Activated CD8-positive, alpha-beta T cell treated with anti-CD3 and anti-CD28 coated beads for 36 hours (primary cell): ENCODE results near the gene DCC. TPM values are rescaled to one million over a fixed set of nuclear protein-coding genes. Genes with fewer than 3 reads are reported as not detected.

ENCODE experiments used
- ATAC-seq: fragments of 200-7000 bp; cut with Tn5 transposase; one replicate; pipeline ENCODE4 v1.10.0; 2021; ENCODE audit warnings: mild to moderate bottlenecking, moderate library complexity
- CTCF ChIA-PET: fragments of 350-600 bp; sonication (Branson Sonifier 250); formaldehyde crosslinking; loops from one replicate; lab custom pipeline; 2021; ENCODE audit warnings: antibody characterized with exemption; lab: Charles Lee
- POLR2A ChIA-PET: fragments of 350-600 bp; sonication (Branson Sonifier 250); formaldehyde crosslinking; loops from one replicate; lab custom pipeline; 2021; ENCODE audit warnings: antibody characterized with exemption; lab: Charles Lee
- DNase-seq: peaks from one replicate; pipeline ENCODE4 v3.0.0-alpha.2; 2020
- H3K27ac Mint-ChIP-seq: one replicate; pipeline ENCODE4 v1.8.0; 2021; ENCODE audit warnings: mild to moderate bottlenecking, mixed read lengths
- H3K27me3 Mint-ChIP-seq: one replicate; pipeline ENCODE4 v1.8.0; 2021; ENCODE audit warnings: mixed read lengths
- H3K36me3 Mint-ChIP-seq: one replicate; pipeline ENCODE4 v1.8.0; 2021; ENCODE audit warnings: low read depth, mixed read lengths
- H3K4me1 Mint-ChIP-seq: one replicate; pipeline ENCODE4 v1.8.0; 2021; ENCODE audit warnings: low read depth, mixed read lengths
- H3K4me3 Mint-ChIP-seq: one replicate; pipeline ENCODE4 v1.8.0; 2021; ENCODE audit warnings: mild to moderate bottlenecking, moderate library complexity, mixed read lengths
- H3K9me3 Mint-ChIP-seq: one replicate; pipeline ENCODE4 v1.8.0; 2021; ENCODE audit warnings: mixed read lengths
- intact Hi-C: fragments of 100-400 bp; cut with micrococcal nuclease; formaldehyde crosslinking; loops from one replicate; pipeline ENCODE4 v1.10.0; 2022
- total RNA-seq, 2 experiments: library from RNA; stranded (reverse); gene quantifications; one replicate each; pipeline ENCODE4 v1.2.3, GENCODE V29; 2021
- TF ChIP-seq, protein P1 (sequence below): fragments of 200-600 bp; IDR thresholded peaks from one replicate; pipeline ENCODE4 v1.8.0; 2022; ENCODE audit warnings: antibody characterized with exemption, mild to moderate bottlenecking

The DCC gene
- total RNA-seq, 2 experiments from 2014 or later = not detected

DNA sequence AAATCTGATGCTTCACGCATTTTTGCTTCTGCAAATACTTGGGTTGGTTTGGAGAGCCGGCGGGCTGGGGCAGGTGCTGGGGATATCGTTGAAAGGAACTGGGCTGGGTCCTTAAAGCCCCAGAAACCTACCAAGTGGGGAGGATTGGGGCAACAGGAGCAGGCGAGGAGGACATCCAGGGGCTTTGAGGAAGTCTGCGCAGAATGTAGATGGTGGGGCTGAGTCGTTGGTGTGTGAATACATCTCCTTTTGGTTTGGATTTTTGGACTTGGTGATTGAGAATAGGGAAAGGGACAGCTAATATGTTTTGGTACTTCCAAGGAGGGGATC is 1.1 kb downstream of the DCC start:
- Mint-ChIP-seq H3K36me3 (no peaks in the 10 kb centered on the region), H3K27ac (no peak overlapping the region), H3K27me3 (peaks cover 37% of the 10 kb centered on the region), H3K4me3 (no peak overlapping the region), H3K4me1 (no peaks in the 10 kb centered on the region), H3K9me3 (peaks cover 8% of the 10 kb centered on the region)
- POLR2A ChIA-PET = no interaction called here
- no peak for ATAC-seq
- no peak for DNase-seq
- intact Hi-C loops = no loop called here
- CTCF ChIA-PET = no interaction called here
- TF ChIP-seq, protein P1, sequence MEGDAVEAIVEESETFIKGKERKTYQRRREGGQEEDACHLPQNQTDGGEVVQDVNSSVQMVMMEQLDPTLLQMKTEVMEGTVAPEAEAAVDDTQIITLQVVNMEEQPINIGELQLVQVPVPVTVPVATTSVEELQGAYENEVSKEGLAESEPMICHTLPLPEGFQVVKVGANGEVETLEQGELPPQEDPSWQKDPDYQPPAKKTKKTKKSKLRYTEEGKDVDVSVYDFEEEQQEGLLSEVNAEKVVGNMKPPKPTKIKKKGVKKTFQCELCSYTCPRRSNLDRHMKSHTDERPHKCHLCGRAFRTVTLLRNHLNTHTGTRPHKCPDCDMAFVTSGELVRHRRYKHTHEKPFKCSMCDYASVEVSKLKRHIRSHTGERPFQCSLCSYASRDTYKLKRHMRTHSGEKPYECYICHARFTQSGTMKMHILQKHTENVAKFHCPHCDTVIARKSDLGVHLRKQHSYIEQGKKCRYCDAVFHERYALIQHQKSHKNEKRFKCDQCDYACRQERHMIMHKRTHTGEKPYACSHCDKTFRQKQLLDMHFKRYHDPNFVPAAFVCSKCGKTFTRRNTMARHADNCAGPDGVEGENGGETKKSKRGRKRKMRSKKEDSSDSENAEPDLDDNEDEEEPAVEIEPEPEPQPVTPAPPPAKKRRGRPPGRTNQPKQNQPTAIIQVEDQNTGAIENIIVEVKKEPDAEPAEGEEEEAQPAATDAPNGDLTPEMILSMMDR = no peak

DNA sequence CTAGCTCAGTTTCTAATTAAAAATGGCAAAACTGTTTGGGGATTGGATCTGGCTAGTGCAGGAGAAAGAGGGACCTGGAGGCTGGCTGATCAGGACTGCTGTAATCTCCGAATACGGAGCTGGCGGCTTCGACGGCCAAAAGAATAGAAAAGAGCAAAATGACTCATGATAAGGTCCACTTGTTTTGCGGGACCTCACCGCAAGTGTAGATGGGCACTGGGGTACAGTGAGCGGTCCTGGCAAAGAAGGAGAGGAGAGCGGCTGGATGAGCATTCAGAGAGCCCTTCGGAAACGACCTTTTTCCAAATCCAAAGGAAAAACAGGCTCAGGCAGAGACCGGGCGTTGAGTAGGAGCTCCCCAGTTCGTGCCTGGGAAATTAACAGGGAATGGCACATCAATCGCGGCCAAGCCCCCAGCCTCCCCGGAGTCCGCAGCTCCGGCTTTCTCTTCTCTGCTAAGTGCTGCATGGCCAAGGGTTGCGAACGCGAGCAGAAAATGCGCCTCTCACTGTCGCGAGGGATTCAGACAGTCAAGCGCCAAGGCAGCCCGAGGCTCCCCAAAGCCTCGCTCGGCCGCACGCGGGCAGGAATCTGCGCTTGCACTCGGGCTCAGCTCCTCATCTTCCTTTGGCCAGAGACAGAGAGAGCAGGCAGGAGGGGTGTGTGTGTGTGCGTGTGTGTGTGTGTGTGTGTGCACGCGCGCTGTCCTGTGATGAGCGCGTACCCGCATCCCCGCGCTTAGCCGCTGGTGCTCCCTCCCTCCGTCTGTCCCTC is 1.8 kb downstream of the DCC start:
- ChIA-PET POLR2A (no interaction called here), CTCF (no interaction called here)
- no peak for ATAC-seq
- intact Hi-C loops = no loop called here
- DNase-seq = no peak
- Mint-ChIP-seq H3K4me1 (no peaks in the 10 kb centered on the region), H3K9me3 (peaks cover 8% of the 10 kb centered on the region), H3K27me3 (peaks cover 37% of the 10 kb centered on the region), H3K36me3 (no peaks in the 10 kb centered on the region), H3K4me3 (no peak overlapping the region), H3K27ac (no peak overlapping the region)
- TF ChIP-seq, protein P1 = no peak

DNA sequence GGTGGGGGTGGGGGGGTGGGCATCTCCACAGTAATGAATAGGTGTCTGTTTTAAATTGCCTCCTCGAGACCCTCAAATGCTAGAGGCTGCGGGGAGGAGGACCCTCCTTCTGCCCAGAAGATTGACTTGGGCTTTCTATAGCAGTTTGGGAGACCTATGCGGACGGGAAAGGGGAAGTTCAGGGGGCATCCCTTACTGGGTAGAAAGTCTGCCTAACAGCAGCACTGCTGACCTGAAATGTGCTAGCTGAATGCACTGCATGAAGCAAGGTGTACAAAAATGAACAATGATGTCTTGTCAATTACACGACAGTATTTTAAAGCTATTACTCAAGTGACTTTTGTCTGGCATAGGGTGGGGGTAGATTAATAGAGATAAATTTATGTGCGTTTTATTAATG is 2.5 kb downstream of the DCC start:
- ChIA-PET CTCF (no interaction called here), POLR2A (no interaction called here)
- Mint-ChIP-seq H3K9me3 (peaks cover 4% of the 10 kb centered on the region), H3K27me3 (peaks cover 34% of the 10 kb centered on the region), H3K27ac (no peak overlapping the region), H3K4me3 (no peak overlapping the region), H3K4me1 (no peaks in the 10 kb centered on the region), H3K36me3 (no peaks in the 10 kb centered on the region)
- ATAC-seq (no peak), DNase-seq (no peak)
- intact Hi-C loops = no loop called here
- TF ChIP-seq, protein P1 = no peak

DNA sequence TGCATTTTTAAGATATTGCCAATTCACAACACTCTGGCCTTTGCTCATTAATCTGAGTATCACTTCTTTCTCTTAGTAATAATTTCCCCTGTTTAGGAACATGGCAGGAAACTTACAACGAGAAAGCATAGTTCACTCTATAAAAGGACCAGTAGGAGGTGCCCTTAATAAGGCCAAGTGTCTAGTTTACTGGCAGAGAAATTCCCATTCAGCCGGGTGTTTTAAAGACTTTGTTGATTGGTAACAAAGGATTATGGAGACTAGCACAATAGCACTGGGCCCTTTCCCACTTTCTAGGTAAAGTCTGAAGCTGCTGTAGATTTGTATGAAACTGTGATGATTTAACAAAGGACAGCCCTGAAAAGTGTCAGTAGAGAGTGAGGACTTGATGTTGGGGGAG is 3.1 kb downstream of the DCC start:
- Mint-ChIP-seq H3K4me1 (no peaks in the 10 kb centered on the region), H3K27me3 (peaks cover 34% of the 10 kb centered on the region), H3K4me3 (no peak overlapping the region), H3K27ac (no peak overlapping the region), H3K9me3 (no peaks in the 10 kb centered on the region), H3K36me3 (no peaks in the 10 kb centered on the region)
- TF ChIP-seq, protein P1 = no peak
- CTCF ChIA-PET = no interaction called here
- intact Hi-C loops = no loop called here
- no peak for ATAC-seq
- POLR2A ChIA-PET = no interaction called here
- no peak for DNase-seq

DNA sequence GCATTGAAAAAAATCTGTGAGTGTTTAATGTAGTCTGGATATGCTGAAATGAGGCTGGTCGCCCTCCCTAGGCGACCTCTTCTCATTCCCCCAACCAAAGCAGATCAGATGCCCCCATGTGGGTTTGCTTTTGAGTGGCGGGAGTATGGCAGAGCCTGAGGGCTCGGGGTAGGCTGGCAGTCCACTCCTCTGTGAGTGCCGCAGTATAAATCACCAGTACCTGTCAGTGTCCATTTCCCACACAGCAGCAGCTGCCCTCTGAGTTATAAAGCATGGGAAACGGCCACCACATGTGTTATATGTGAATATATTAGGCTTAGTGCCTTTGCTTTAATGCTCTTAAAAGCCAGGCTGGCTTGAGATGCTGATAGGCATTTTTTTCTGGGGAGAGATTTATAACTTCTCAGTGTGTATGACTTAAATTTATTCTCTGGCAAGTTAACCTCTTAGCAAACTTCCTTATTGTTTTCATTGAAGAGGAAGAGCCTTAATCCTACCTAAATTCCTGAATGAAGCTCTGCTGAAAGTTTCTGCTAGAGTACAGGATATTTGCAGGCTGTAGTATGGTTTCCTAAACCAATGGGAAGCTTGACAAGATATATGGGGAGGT is 3.8 kb downstream of the DCC start:
- H3K36me3 Mint-ChIP-seq = no peaks in the 10 kb centered on the region
- no peaks in the 10 kb centered on the region for H3K9me3 Mint-ChIP-seq
- peaks cover 31% of the 10 kb centered on the region for H3K27me3 Mint-ChIP-seq
- intact Hi-C loops = no loop called here
- no peaks in the 10 kb centered on the region for H3K4me1 Mint-ChIP-seq
- no peak overlapping the region for H3K4me3 Mint-ChIP-seq
- DNase-seq (no peak), ATAC-seq (no peak)
- ChIA-PET CTCF (no interaction called here), POLR2A (no interaction called here)
- TF ChIP-seq, protein P1 = no peak
- H3K27ac Mint-ChIP-seq = no peak overlapping the region
